HepG2 (cell line): ENCODE measurements around the gene RABGAP1L. TPM values are rescaled to one million over a fixed set of nuclear protein-coding genes. Genes with fewer than 3 reads are reported as not detected.

Source experiments
- ATAC-seq: fragments of 200-7000 bp; cut with Tn5 transposase; 3 replicates; pipeline ENCODE4 v1.9.1; 2020; ENCODE audit warnings: mild to moderate bottlenecking, moderate library complexity
- BruUV-seq: library from RNA; stranded (reverse); fragments of 400-500 nt; replicated peaks from 2 replicates; lab custom pipeline; 2021; lab: Mats Ljungman, UMichigan
- CTCF ChIA-PET: fragments of 300-600 bp; formaldehyde crosslinking; extraction: SDS; loops from one replicate; lab custom pipeline; 2021; ENCODE audit warnings: low total read pairs, inconsistent platforms, low intra/inter-chr PET ratio; lab: Yijun Ruan, JAX
- POLR2A ChIA-PET: fragments of 350-600 bp; sonication (Branson Sonifier 250); formaldehyde crosslinking; loops from one replicate; lab custom pipeline; 2020; ENCODE audit warnings: antibody characterized with exemption, inconsistent platforms; lab: Yijun Ruan, JAX
- DNase-seq: peaks from one replicate; pipeline ENCODE4 v3.0.0-alpha.2; 2015; ENCODE audit warnings: low spot score
- FAIRE-seq: peaks from 3 replicates; lab custom pipeline; 2011; peaks lifted over from hg19 to GRCh38; lab: Jason Lieb, UNC
- H2AFZ ChIP-seq: one replicate; pipeline ENCODE4 v1.6.1; 2011; ENCODE audit warnings: low read length, inconsistent platforms
- H3K27ac ChIP-seq: fragments of 300-600 bp; 3 replicates; pipeline ENCODE4 v1.8.0; 2011; ENCODE audit warnings: mixed run types, mild to moderate bottlenecking, mixed read lengths, low read length, inconsistent platforms; ENCODE audit not compliant: insufficient read depth; ENCODE audit errors: extremely low read length
- H3K27me3 ChIP-seq, 2 experiments: fragments of 200-600 bp in 1 of 2; 2 replicates in 1 of 2; 3 replicates in 1 of 2; pipeline versions ENCODE4 v1.6.0 to v1.8.0; 2011; ENCODE audit warnings: low read length in 2 of 2, mild to moderate bottlenecking in 2 of 2, moderate library complexity in 2 of 2, inconsistent platforms in 1 of 2; ENCODE audit not compliant: insufficient read depth in 2 of 2, control insufficient read depth in 1 of 2
- H3K36me3 ChIP-seq, 2 experiments: fragments of 200-600 bp in 1 of 2; replicated peaks in 1 of 2; 2 replicates in 1 of 2; 3 replicates in 1 of 2; pipeline versions ENCODE4 v1.5.1 to v1.8.0; 2011; ENCODE audit warnings: low read length in 2 of 2, inconsistent platforms in 1 of 2; ENCODE audit not compliant: insufficient read depth in 2 of 2, control insufficient read depth in 1 of 2
- H3K4me1 ChIP-seq: 2 replicates; pipeline ENCODE4 v1.5.1; 2012; ENCODE audit warnings: low read length, inconsistent platforms; ENCODE audit not compliant: insufficient read depth
- H3K4me2 ChIP-seq: 2 replicates; pipeline ENCODE4 v1.6.0; 2011; ENCODE audit warnings: low read depth, low read length, inconsistent platforms
- H3K4me3 ChIP-seq, 3 experiments: fragments of 200-600 bp in 1 of 3; sonication (generic), shearing (Covaris generic) in 1 of 3; replicated peaks in 1 of 3; 2 replicates each; pipeline ENCODE4 v1.5.1; 2011 to 2016; ENCODE audit warnings: low read length in 3 of 3, inconsistent platforms in 2 of 3, low read depth in 2 of 3, mild to moderate bottlenecking in 2 of 3, control low read depth in 1 of 3, mixed read lengths in 1 of 3; ENCODE audit not compliant: insufficient read depth in 1 of 3
- H3K79me2 ChIP-seq: one replicate; pipeline ENCODE4 v1.6.1; 2011; ENCODE audit warnings: low read length, inconsistent platforms; ENCODE audit not compliant: insufficient read depth
- H3K9ac ChIP-seq: 2 replicates; pipeline ENCODE4 v1.6.0; 2011; ENCODE audit warnings: mild to moderate bottlenecking, low read depth, low read length, inconsistent platforms; ENCODE audit not compliant: insufficient read depth
- H3K9me3 ChIP-seq: 2 replicates; pipeline ENCODE4 v1.5.1; 2012; ENCODE audit warnings: mild to moderate bottlenecking, low read length
- H4K20me1 ChIP-seq: 2 replicates; pipeline ENCODE4 v1.6.0; 2011; ENCODE audit warnings: inconsistent platforms, mild to moderate bottlenecking, low read length, moderate library complexity; ENCODE audit not compliant: insufficient read depth
- ASH2L ChIP-seq: fragments of 300-600, 200-600 bp; sonication (generic); IDR thresholded peaks from 2 replicates; pipeline ENCODE4 v1.7.0; 2017; ENCODE audit warnings: low read depth, mild to moderate bottlenecking, moderate library complexity, mixed read lengths, low read length; ENCODE audit not compliant: insufficient read length
- BRF2 ChIP-seq: sonication (generic); formaldehyde crosslinking; IDR thresholded peaks from 2 replicates; pipeline ENCODE4 v1.8.1; 2022; ENCODE audit warnings: mild to moderate bottlenecking, missing genetic modification reagents
- CBX5 ChIP-seq: sonication (generic); formaldehyde crosslinking; IDR thresholded peaks from 2 replicates; pipeline ENCODE4 v1.4.0; 2020; ENCODE audit warnings: missing genetic modification reagents, borderline replicate concordance
- CHD4 ChIP-seq: fragments of 200-600 bp; sonication (generic); IDR thresholded peaks from 2 replicates; pipeline ENCODE4 v1.7.0; 2017; ENCODE audit warnings: mild to moderate bottlenecking, low read length, borderline replicate concordance
- FOSL2 ChIP-seq: sonication (generic); formaldehyde crosslinking; IDR thresholded peaks from 2 replicates; pipeline ENCODE4 v1.4.0; 2020; ENCODE audit warnings: missing genetic modification reagents
- FOXM1 ChIP-seq: sonication (generic); formaldehyde crosslinking; IDR thresholded peaks from 2 replicates; pipeline ENCODE4 v1.5.0; 2020; ENCODE audit warnings: missing genetic modification reagents
- HNF4A ChIP-seq: sonication (generic); formaldehyde crosslinking; IDR thresholded peaks from 2 replicates; pipeline ENCODE4 v1.4.0; 2020; ENCODE audit warnings: missing genetic modification reagents
- NCOR1 ChIP-seq: fragments of 200-600 bp; sonication (generic); IDR thresholded peaks from 2 replicates; pipeline ENCODE4 v1.7.0; 2017; ENCODE audit warnings: antibody characterized with exemption, low read length, borderline replicate concordance
- NFIC ChIP-seq: IDR thresholded peaks from 2 replicates; pipeline ENCODE4 v1.6.1; 2012; ENCODE audit warnings: mild to moderate bottlenecking, low read length, inconsistent platforms
- PHB2 ChIP-seq: fragments of 450-650 bp; IDR thresholded peaks from 2 replicates; pipeline ENCODE4 v1.6.1; 2018; ENCODE audit not compliant: partially characterized antibody
- PHF21A ChIP-seq: sonication (generic); formaldehyde crosslinking; IDR thresholded peaks from 2 replicates; pipeline ENCODE4 v1.5.0; 2020; ENCODE audit warnings: mild to moderate bottlenecking, missing genetic modification reagents
- REL ChIP-seq: sonication (generic); formaldehyde crosslinking; conservative IDR thresholded peaks from 2 replicates; pipeline ENCODE4 v1.8.0; 2022; ENCODE audit warnings: mild to moderate bottlenecking, missing genetic modification reagents, moderate library complexity
- SP140L ChIP-seq: sonication (generic); formaldehyde crosslinking; IDR thresholded peaks from 2 replicates; pipeline ENCODE4 v1.4.0; 2020; ENCODE audit warnings: missing genetic modification reagents, borderline replicate concordance
- STAG1 ChIP-seq: sonication (generic); formaldehyde crosslinking; IDR thresholded peaks from 2 replicates; pipeline ENCODE4 v1.4.0; 2020; ENCODE audit warnings: missing genetic modification reagents
- ZBTB7B ChIP-seq: sonication (generic); formaldehyde crosslinking; IDR thresholded peaks from 2 replicates; pipeline ENCODE4 v1.4.0; 2020; ENCODE audit warnings: missing genetic modification reagents
- ZNF382 ChIP-seq: sonication (generic); formaldehyde crosslinking; IDR thresholded peaks from 2 replicates; pipeline ENCODE4 v1.5.0; 2020; ENCODE audit warnings: missing genetic modification reagents, mild to moderate bottlenecking, borderline replicate concordance
- ZNF460 ChIP-seq: sonication (generic); formaldehyde crosslinking; IDR thresholded peaks from 2 replicates; pipeline ENCODE4 v1.5.1; 2020; ENCODE audit warnings: missing genetic modification reagents, mild to moderate bottlenecking, borderline replicate concordance
- ZNF484 ChIP-seq: sonication (generic); formaldehyde crosslinking; IDR thresholded peaks from 2 replicates; pipeline ENCODE4 v1.5.1; 2020; ENCODE audit warnings: mild to moderate bottlenecking, low read depth, missing genetic modification reagents, borderline replicate concordance
- WGBS: methylation state at CpG from one replicate; pipeline ENCODE4 v1.1.6; 2017; ENCODE audit warnings: low lambda C conversion rate; 5-methylcytosine and 5-hydroxymethylcytosine counted together
- in situ Hi-C: cut with HindIII; loops from 2 replicates; pipeline ENCODE4 v1.10.0; 2017; ENCODE audit warnings: low pct_unique_long_range_greater_than_20kb; ENCODE audit not compliant: extremely low pct_ligation_motif_present
- intact Hi-C: fragments of 100-400 bp; cut with micrococcal nuclease; formaldehyde crosslinking; loops from one replicate; pipeline ENCODE4 v1.10.0; 2022; ENCODE audit not compliant: unreplicated experiment
- polyA plus RNA-seq, 8 experiments: library from polyadenylated mRNA; depleted of rRNA in 3 of 8; stranded (reverse) in 7 of 8; unstranded in 1 of 8; fragments of >200 nt; fragmentation: Illumina TruSeq in 4 of 8; extraction: Trizol in 4 of 8; gene quantifications; 2 replicates each; pipeline versions ENCODE4 v1.2.1 to v1.2.3, GENCODE V29; 2011 to 2016; ENCODE audit warnings: low read depth in 4 of 8, missing spikeins in 1 of 8, mixed read lengths in 1 of 8; ENCODE audit not compliant: insufficient read depth in 1 of 8
- total RNA-seq, 5 experiments: library from RNA; depleted of rRNA; stranded (reverse); fragments of >200 nt; fragmentation: Illumina TruSeq; extraction: Trizol; gene quantifications; 2 replicates each; pipeline ENCODE4 v1.2.3, GENCODE V29; 2016; ENCODE audit warnings: low read depth in 1 of 5
- TF ChIP-seq, protein P1 (sequence below): sonication (generic); formaldehyde crosslinking; IDR thresholded peaks from 2 replicates; pipeline ENCODE4 v1.4.0; 2020; ENCODE audit warnings: missing genetic modification reagents, mild to moderate bottlenecking, borderline replicate concordance

RABGAP1L gene
- total and polyA plus RNA-seq, 2 of the 13 experiments (the other 11 are each of a cell fraction or from before 2014, with no cell fraction given): 7.9 to 22.6 TPM

DNA sequence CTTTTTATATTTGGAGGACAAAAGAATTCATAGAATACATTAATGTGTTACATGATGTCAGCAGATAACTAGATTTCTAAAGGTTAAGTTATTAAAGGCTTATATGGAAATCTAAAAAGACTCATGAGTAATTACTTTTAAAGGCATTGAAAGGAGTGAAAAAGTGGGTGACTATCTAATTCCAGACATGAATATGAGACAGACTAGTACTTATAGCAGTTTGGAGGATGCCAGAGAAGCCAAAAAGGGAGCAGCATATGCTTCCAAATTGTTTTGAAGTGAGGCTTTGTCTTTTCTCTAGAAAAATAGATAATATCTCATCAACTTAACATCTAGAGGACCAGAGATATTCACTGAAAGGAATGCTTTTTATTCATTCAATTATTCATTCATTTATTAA is 564.9 kb downstream of the RABGAP1L start (continued):
- no peak for TF ChIP-seq BRF2 (CRISPR knock-in tag)
- TF ChIP-seq ZNF382: no peak
- TF ChIP-seq ZNF484 (CRISPR knock-in tag): no peak
- TF ChIP-seq PHF21A (CRISPR knock-in tag): no peak
- TF ChIP-seq ZBTB7B (CRISPR knock-in tag): no peak

GRCh38 chr1:174726167-174726879 is 567.0 kb downstream of the RABGAP1L start:
- Histone ChIP-seq H3K9ac (no peak overlapping the region), H3K36me3 (no peaks in the 10 kb centered on the region), H3K27me3 (no peaks in the 10 kb centered on the region), H3K4me2 (no peak overlapping the region), H3K9me3 (no peaks in the 10 kb centered on the region), H3K27ac (no peak overlapping the region), H4K20me1 (no peaks in the 10 kb centered on the region), H3K4me1 (peaks cover 25% of the 10 kb centered on the region), H3K4me3 (no peak overlapping the region), H2AFZ (no peak overlapping the region), H3K79me2 (no peaks in the 10 kb centered on the region)
- ATAC-seq (peak; percentile 51; the same call in 2 of the 3 replicates), DNase-seq (peak; percentile 39), FAIRE-seq (peak; percentile 37)
- CTCF ChIA-PET: interaction anchor here (1.5 to 3.1 kb wide), 2 partner anchors 463 to 468 kb away, joined by 14 to 16 read pairs; no protein-coding TSS in a partner anchor
- BruUV-seq: no TSS peak
- intact Hi-C loops: loop anchor here (1.0 kb wide), 1 partner anchor 464 kb away; no protein-coding TSS in a partner anchor
- POLR2A ChIA-PET: interaction anchor here (1.4 to 1.5 kb wide), 2 partner anchors 273 to 464 kb away, joined by 3 read pairs; partner anchors contain the start of gene CACYBP
- WGBS: 21% methylated on average over 2 of the region's 2 CpGs
- in situ Hi-C loops: no loop called here
- peak; percentile 68 for TF ChIP-seq STAG1 (CRISPR knock-in tag)
- no peak for TF ChIP-seq FOXM1 (CRISPR knock-in tag)
- peak; percentile 63; the same call in 1 of the 2 replicates for TF ChIP-seq NCOR1
- peak; percentile 80 for TF ChIP-seq FOSL2 (CRISPR knock-in tag)
- 0 out of 2 replicates have a peak, but pooled peaks have one; percentile 28 for TF ChIP-seq NFIC
- TF ChIP-seq CBX5 (CRISPR knock-in tag): no peak
- TF ChIP-seq ZNF460 (CRISPR knock-in tag): peak; percentile 65; the same call in 1 of the 2 replicates
- peak; percentile 31; the same call in 1 of the 2 replicates for TF ChIP-seq HNF4A (CRISPR knock-in tag)
- peak; percentile 55; the same call in 1 of the 2 replicates for TF ChIP-seq CHD4
- TF ChIP-seq ASH2L: no peak
- TF ChIP-seq SP140L (CRISPR knock-in tag): no peak
- TF ChIP-seq PHB2: no peak
- TF ChIP-seq, protein P1, sequence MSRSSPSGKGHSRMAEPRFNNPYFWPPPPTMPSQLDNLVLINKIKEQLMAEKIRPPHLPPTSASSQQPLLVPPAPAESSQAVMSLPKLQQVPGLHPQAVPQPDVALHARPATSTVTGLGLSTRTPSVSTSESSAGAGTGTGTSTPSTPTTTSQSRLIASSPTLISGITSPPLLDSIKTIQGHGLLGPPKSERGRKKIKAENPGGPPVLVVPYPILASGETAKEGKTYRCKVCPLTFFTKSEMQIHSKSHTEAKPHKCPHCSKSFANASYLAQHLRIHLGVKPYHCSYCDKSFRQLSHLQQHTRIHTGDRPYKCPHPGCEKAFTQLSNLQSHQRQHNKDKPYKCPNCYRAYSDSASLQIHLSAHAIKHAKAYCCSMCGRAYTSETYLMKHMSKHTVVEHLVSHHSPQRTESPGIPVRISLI: peak; percentile 47; the same call in 1 of the 2 replicates
- no peak for TF ChIP-seq REL (CRISPR knock-in tag)
